Heart left ventricle (tissue), 16 donors: ENCODE results near the gene FABP3. TPM values are rescaled to one million over a fixed set of nuclear protein-coding genes. Genes with fewer than 3 reads are reported as not detected.

Source experiments
- ATAC-seq, 4 donors: fragments of 200-7000 bp; cut with Tn5 transposase; one replicate each; pipeline ENCODE4 v1.9.1; 2020 to 2022; ENCODE audit warnings: moderate library complexity in 4 of 4, mild to moderate bottlenecking in 3 of 4, moderate number of reproducible peaks in 1 of 4
- DNase-seq, 5 donors: peaks; one replicate each; pipeline ENCODE4 v3.0.0-alpha.2; 2020
- H3K27ac ChIP-seq, 12 donors: fragments of 200-600 bp; sonication (generic) in 4 of 12; one replicate each; pipeline versions ENCODE4 v1.5.0 to v1.8.0; 2016 to 2022; ENCODE audit warnings: mild to moderate bottlenecking in 2 of 12
- H3K27me3 ChIP-seq, 9 donors: fragments of 200-600 bp; sonication (generic) in 2 of 9; one replicate each; pipeline versions ENCODE4 v1.5.1 to v1.8.0; 2016 to 2022; ENCODE audit warnings: mild to moderate bottlenecking in 3 of 9
- H3K36me3 ChIP-seq, 9 donors: fragments of 200-600 bp; sonication (generic) in 2 of 9; one replicate each; pipeline versions ENCODE4 v1.5.0 to v1.8.0; 2018 to 2022; ENCODE audit warnings: mild to moderate bottlenecking in 2 of 9
- H3K4me1 ChIP-seq, 12 donors: fragments of 200-600 bp; sonication (generic) in 4 of 12; one replicate each; pipeline versions ENCODE4 v1.5.0 to v1.8.0; 2016 to 2022; ENCODE audit warnings: mild to moderate bottlenecking in 3 of 12
- H3K4me3 ChIP-seq, 12 donors: fragments of 200-600 bp; sonication (generic) in 4 of 12; one replicate each; pipeline versions ENCODE4 v1.5.0 to v1.8.0; 2017 to 2022; ENCODE audit warnings: mild to moderate bottlenecking in 9 of 12, moderate library complexity in 4 of 12
- H3K9me3 ChIP-seq, 12 donors: fragments of 200-600 bp; sonication (generic) in 4 of 12; one replicate each; pipeline versions ENCODE4 v1.5.0 to v1.8.0; 2016 to 2022; ENCODE audit warnings: mild to moderate bottlenecking in 1 of 12
- CTCF ChIP-seq, 12 donors: fragments of 200-600 bp; sonication (generic) in 4 of 12; IDR thresholded peaks; one replicate each; pipeline versions ENCODE4 v1.5.0 to v1.8.0; 2018 to 2022; ENCODE audit warnings: antibody characterized with exemption in 12 of 12, mild to moderate bottlenecking in 5 of 12
- POLR2A ChIP-seq, 2 donors: fragments of 450-650 bp; IDR thresholded peaks; one replicate each; pipeline ENCODE4 v1.6.1; 2017; ENCODE audit warnings: antibody characterized with exemption in 2 of 2, mild to moderate bottlenecking in 2 of 2, moderate library complexity in 2 of 2
- WGBS, 4 donors: extraction: QIAGEN DNeasy Blood & Tissue Kit in 2 of 4; methylation state at CpG; one replicate each; pipeline versions ENCODE4 v1.1.5 to v1.1.7; 2013 to 2018; 5-methylcytosine and 5-hydroxymethylcytosine counted together
- intact Hi-C, 10 donors: fragments of 100-400 bp; cut with DNase I; formaldehyde crosslinking; loops; one replicate each; pipeline versions ENCODE4 v1.11.1 to v1.14.2; 2022
- polyA plus RNA-seq, 2 donors: library from polyadenylated mRNA; stranded (reverse); fragments of 200-250 nt; gene quantifications; one replicate each; pipeline ENCODE4 v1.2.3, GENCODE V29; 2013
- total RNA-seq, 9 donors: library from RNA; depleted of rRNA in 2 of 9; stranded (reverse); fragments of >200 nt in 2 of 9; fragmentation: NEBNext Ultra II Directional in 3 of 9; extraction: Animal tissue kit (Norgen Biotek cat#: 25700) in 3 of 9; gene quantifications; one replicate each; pipeline versions ENCODE4 v1.1.0 to v1.2.4, GENCODE V29; 2016 to 2023
- donor health status: ischemic (EF 13 %, LVEDD 7.1; RV severe dilation, severe dysfunction).
- donor health status: healthy with polysubstance abuse.
- donor health status: DM: no; HTN: yes; CAD: no.
- donor health status: DM: no; HTN: no; CAD: no.
- donor health status: ischemic (EF 25% LVEDD 6.9; RV normal size, moderate dysfunction).
- donor health status: ischemic (EF 25% LVEDD 5.7; RV mildly dilated, moderate dysfunction).
- donor health status: healthy.
- donor health status: DM: yes; HTN: yes; CAD: no.
- donor health status: ischemic (EF 35%, LVEDD 5.7; RV mildly dilated, moderate dysfunction).
- donor health status: nonischemic (EF 11% LVEDD 7.7; RV severe dilation, severe dysfunction).
- donor health status: DM: yes; HTN: yes; CAD: no.
- donor health status: PGD.
- donor health status: ischemic (EF 29% LVEDD 5.4; RV normal size, mild dysfunction).
- donor health status: nonischemic (EF 23%, LVEDD 6.1; RV moderate dilation, normal function).

The FABP3 gene
- total and polyA plus RNA-seq, 11 donors, result 2,591 to 10,560 (median 5,230) TPM

- peak overlapping the region; percentile 87 to 99 (median 95) for H3K27ac ChIP-seq
- H3K27me3 ChIP-seq, result no peaks in the 10 kb centered on the region
- DNase-seq, result peak; percentile 68 to 79 (median 73)
- no peaks in the 10 kb centered on the region for H3K9me3 ChIP-seq
- H3K4me3 ChIP-seq, result peak overlapping the region in 9 of 12 donors; percentile 46 to 85 (median 67)
- intact Hi-C loops, result no loop called here
- H3K36me3 ChIP-seq, result peaks cover 0 to 53% (median 46%) of the 10 kb centered on the region in 9 donors
- peak; percentile 45 to 68 (median 53) for ATAC-seq
- TF ChIP-seq CTCF (IDR thresholded peaks at IDR 0.05) (no peak), POLR2A (IDR thresholded peaks at IDR 0.05) (peak in 1 of 2 donors; percentile 39)
- H3K4me1 ChIP-seq, result peaks cover 0 to 48% (median 13%) of the 10 kb centered on the region in 12 donors
- WGBS, 4 donors, result 37 to 67% (median 49%) methylated on average over 2 to 3 of the region's 3 CpGs
These were observed 4.2 kb downstream of the FABP3 start for GRCh38 chr1:31368611-31369107.

GRCh38 chr1:31366796-31367195, 6.1 kb downstream of the FABP3 start:
- DNase-seq (no peak), ATAC-seq (no peak)
- H3K27me3 ChIP-seq, result no peaks in the 10 kb centered on the region
- intact Hi-C loops, result no loop called here
- H3K9me3 ChIP-seq, result no peaks in the 10 kb centered on the region
- TF ChIP-seq POLR2A (IDR thresholded peaks at IDR 0.05), result no peak
- no peak for TF ChIP-seq CTCF (IDR thresholded peaks at IDR 0.05)
- H3K4me1 ChIP-seq, result peaks cover 0 to 43% (median 5%) of the 10 kb centered on the region in 12 donors
- WGBS, 4 donors, result 46 to 62% (median 55%) methylated on average over 2 of the region's 2 CpGs
- peaks cover 0 to 66% (median 54%) of the 10 kb centered on the region in 9 donors for H3K36me3 ChIP-seq
- H3K4me3 ChIP-seq, result peak overlapping the region in 1 of 12 donors; percentile 3
- peak overlapping the region in 9 of 12 donors; percentile 9 to 98 (median 95) for H3K27ac ChIP-seq

GRCh38 chr1:31364561-31365250, 8.2 kb downstream of the FABP3 start:
- TF ChIP-seq CTCF (IDR thresholded peaks at IDR 0.05) (no peak), POLR2A (IDR thresholded peaks at IDR 0.05) (no peak)
- peaks cover 0 to 84% (median 70%) of the 10 kb centered on the region in 9 donors for H3K36me3 ChIP-seq
- peak overlapping the region in 9 of 12 donors; percentile 15 to 91 (median 25) for H3K27ac ChIP-seq
- intact Hi-C loops, result no loop called here
- WGBS, 4 donors, result 85 to 93% (median 91%) methylated on average over 3 of the region's 3 CpGs
- peaks cover 0 to 43% (median 2%) of the 10 kb centered on the region in 12 donors for H3K4me1 ChIP-seq
- H3K4me3 ChIP-seq, result no peak overlapping the region
- DNase-seq (no peak), ATAC-seq (no peak)
- H3K9me3 ChIP-seq, result no peaks in the 10 kb centered on the region
- no peaks in the 10 kb centered on the region for H3K27me3 ChIP-seq

- TF ChIP-seq POLR2A (IDR thresholded peaks at IDR 0.05) (no peak), CTCF (IDR thresholded peaks at IDR 0.05) (no peak)
- no peak for DNase-seq
- intact Hi-C loops, result no loop called here
- Histone ChIP-seq H3K4me3 (no peak overlapping the region), H3K27me3 (no peaks in the 10 kb centered on the region), H3K27ac (peak overlapping the region in 5 of 12 donors; percentile 1 to 49 (median 42)), H3K9me3 (no peaks in the 10 kb centered on the region), H3K4me1 (peaks cover 0 to 28% (median 0%) of the 10 kb centered on the region in 12 donors), H3K36me3 (peaks cover 0 to 90% (median 74%) of the 10 kb centered on the region in 9 donors)
- ATAC-seq, result peak in 2 of 4 donors; percentile 2 to 5
- 75 to 83% (median 79%) methylated on average over 3 of the region's 3 CpGs for WGBS, 4 donors
These were observed 10.8 kb downstream of the FABP3 start for GRCh38 chr1:31362032-31362431.
